ENCODE measurements around the gene PGBD4.

- TF ChIP-seq CTCF (IDR thresholded peaks at IDR 0.05; ENCODE audit: low read depth, low read length) = no peak
- TF ChIP-seq EZH2phosphoT487 (IDR thresholded peaks at IDR 0.05; ENCODE audit: low read depth) = no peak
Observed at GRCh38 chr15:34059476-34059875, 42.4 kb upstream of the PGBD4 start.
